Duodenal mucosa (tissue), 2 donors: ENCODE measurements around the gene PEAK1.

Experiments
- H3K27ac ChIP-seq: one replicate; pipeline ENCODE4 v1.7.0; 2013; ENCODE audit warnings: low read depth, low read length
- H3K27me3 ChIP-seq, 2 donors: one replicate each; pipeline ENCODE4 v1.7.0; 2013; ENCODE audit warnings: low read length in 2 of 2, control low read depth in 1 of 2; ENCODE audit not compliant: insufficient read depth in 2 of 2, control insufficient read depth in 1 of 2
- H3K36me3 ChIP-seq, 2 donors: one replicate each; pipeline ENCODE4 v1.7.0; 2013; ENCODE audit warnings: low read length in 2 of 2, control low read depth in 1 of 2; ENCODE audit not compliant: insufficient read depth in 2 of 2, control insufficient read depth in 1 of 2
- H3K4me1 ChIP-seq, 2 donors: one replicate each; pipeline ENCODE4 v1.7.0; 2013; ENCODE audit warnings: low read length in 2 of 2, control low read depth in 1 of 2; ENCODE audit not compliant: insufficient read depth in 2 of 2, control insufficient read depth in 1 of 2
- H3K4me3 ChIP-seq, 2 donors: one replicate each; pipeline ENCODE4 v1.7.0; 2013; ENCODE audit warnings: low read length in 2 of 2, low read depth in 1 of 2
- H3K9ac ChIP-seq, 2 donors: one replicate each; pipeline ENCODE4 v1.7.0; 2013; ENCODE audit warnings: low read length in 2 of 2, low read depth in 1 of 2
- H3K9me3 ChIP-seq, 2 donors: one replicate each; pipeline ENCODE4 v1.7.0; 2013; ENCODE audit warnings: low read length in 2 of 2, control low read depth in 1 of 2; ENCODE audit not compliant: control insufficient read depth in 1 of 2

Gene PEAK1

GRCh38 chr15:77076323-77076915, 343.5 kb downstream of the PEAK1 start:
- Histone ChIP-seq H3K9ac (no peak overlapping the region), H3K4me3 (no peak overlapping the region), H3K27ac (no peak overlapping the region), H3K9me3 (no peaks in the 10 kb centered on the region), H3K27me3 (no peaks in the 10 kb centered on the region), H3K36me3 (no peaks in the 10 kb centered on the region), H3K4me1 (peaks cover 0 to 2% of the 10 kb centered on the region in 2 donors)

DNA sequence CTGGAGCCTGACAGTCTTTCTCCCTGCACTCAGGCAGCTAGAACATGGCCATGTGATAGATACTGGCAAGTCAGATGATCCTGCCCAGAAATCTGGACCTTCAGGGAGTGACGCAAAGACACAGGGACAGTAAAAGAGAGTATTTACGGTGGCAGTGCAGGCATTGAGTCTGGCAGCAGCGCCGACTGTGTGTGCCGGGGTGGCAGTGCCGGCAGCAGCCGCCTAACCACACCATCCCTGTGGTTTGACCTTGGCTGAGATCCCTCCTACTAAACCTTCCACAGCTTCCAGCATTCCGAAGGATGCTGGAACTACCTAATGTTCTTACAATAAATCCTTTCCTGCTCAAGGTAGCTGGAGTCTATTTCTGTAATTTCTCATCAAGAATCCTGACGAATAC, 344.4 kb downstream of the PEAK1 start:
- Histone ChIP-seq H3K4me3 (no peak overlapping the region), H3K4me1 (peaks cover 0 to 6% of the 10 kb centered on the region in 2 donors), H3K9ac (no peak overlapping the region), H3K27ac (no peak overlapping the region), H3K27me3 (no peaks in the 10 kb centered on the region), H3K9me3 (no peaks in the 10 kb centered on the region), H3K36me3 (no peaks in the 10 kb centered on the region)

- H3K4me3 ChIP-seq = no peak overlapping the region
- H3K36me3 ChIP-seq = no peaks in the 10 kb centered on the region
- H3K4me1 ChIP-seq = peaks cover 6 to 8% of the 10 kb centered on the region in 2 donors
- no peaks in the 10 kb centered on the region for H3K27me3 ChIP-seq
- H3K9me3 ChIP-seq = no peaks in the 10 kb centered on the region
- no peak overlapping the region for H3K27ac ChIP-seq
- H3K9ac ChIP-seq = no peak overlapping the region
Measured at GRCh38 chr15:77074350-77074749, 345.6 kb downstream of the PEAK1 start.

- no peaks in the 10 kb centered on the region for H3K36me3 ChIP-seq
- H3K9ac ChIP-seq = peak overlapping the region in 1 of 2 donors; percentile 91
- no peak overlapping the region for H3K27ac ChIP-seq
- peak overlapping the region in 1 of 2 donors; percentile 92 for H3K4me3 ChIP-seq
- H3K27me3 ChIP-seq = no peaks in the 10 kb centered on the region
- H3K9me3 ChIP-seq = no peaks in the 10 kb centered on the region
- H3K4me1 ChIP-seq = peaks cover 20 to 29% of the 10 kb centered on the region in 2 donors
Measured at GRCh38 chr15:77071305-77072223, 348.3 kb downstream of the PEAK1 start.

DNA sequence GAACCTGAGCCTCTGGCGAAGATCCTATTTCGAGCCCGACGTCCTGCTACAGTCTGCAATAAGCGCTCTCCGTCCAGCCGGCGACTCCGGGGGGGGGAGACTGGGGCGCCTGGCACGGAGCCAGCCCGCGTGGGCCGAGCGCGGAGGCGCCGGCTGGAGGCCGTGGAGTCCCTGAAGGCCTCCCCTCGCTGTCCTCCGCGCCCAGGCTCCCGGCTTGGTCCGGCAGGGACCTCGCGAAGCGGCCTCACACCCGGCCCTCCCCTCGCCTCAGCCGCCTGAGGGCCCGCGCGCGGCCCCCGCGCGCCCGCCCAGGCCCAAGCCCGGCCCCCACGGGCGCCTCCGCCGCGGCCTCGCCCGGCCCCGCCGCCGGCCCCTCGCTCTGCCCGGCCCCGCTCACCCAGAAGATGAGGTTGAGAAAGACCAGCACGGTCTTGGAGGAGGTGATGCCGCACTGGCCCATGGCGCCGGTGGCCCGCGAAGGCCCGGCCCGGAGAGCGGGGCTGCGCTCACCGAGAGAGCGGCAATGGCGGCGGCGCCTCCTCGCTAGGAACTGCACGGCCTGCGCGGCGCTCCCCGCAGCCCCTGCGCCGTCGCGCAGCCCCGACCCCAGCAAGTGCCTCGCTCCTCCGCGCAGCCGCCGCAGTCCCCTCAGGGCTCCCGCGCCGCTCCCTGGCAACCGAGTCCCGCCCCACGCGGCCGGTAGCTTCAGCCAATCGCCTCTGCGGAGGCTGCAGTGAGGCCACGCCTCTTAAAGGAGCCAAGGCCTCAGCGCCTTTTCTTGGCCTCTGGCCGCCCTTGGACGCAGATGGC, 349.2 kb downstream of the PEAK1 start, which contains the start of gene TSPAN3:
TSPAN3 (minus strand) TSS at position 615 of the 810 bp plus-strand sequence; CDS start at position 460, 155 bp downstream.
- Histone ChIP-seq H3K9ac (peak within 1 kb of the TSS; percentile 83 to 91), H3K27me3 (no peaks in the 10 kb centered on the region), H3K4me1 (peaks cover 29 to 31% of the 10 kb centered on the region in 2 donors), H3K9me3 (no peaks in the 10 kb centered on the region), H3K27ac (peak within 1 kb of the TSS; percentile 85), H3K36me3 (no peaks in the 10 kb centered on the region), H3K4me3 (peak within 1 kb of the TSS; percentile 81 to 92)

GRCh38 chr15:77070180-77070494, 349.8 kb downstream of the PEAK1 start:
- H3K27me3 ChIP-seq = no peaks in the 10 kb centered on the region
- peaks cover 33 to 37% of the 10 kb centered on the region in 2 donors for H3K4me1 ChIP-seq

GRCh38 chr15:77069521-77070121, 350.3 kb downstream of the PEAK1 start:
- Histone ChIP-seq H3K36me3 (no peaks in the 10 kb centered on the region), H3K9ac (peak overlapping the region; percentile 83 to 91), H3K27me3 (no peaks in the 10 kb centered on the region), H3K9me3 (no peaks in the 10 kb centered on the region), H3K4me1 (peaks cover 38 to 40% of the 10 kb centered on the region in 2 donors), H3K4me3 (peak overlapping the region; percentile 81 to 92), H3K27ac (peak overlapping the region; percentile 85)

More at GRCh38 chr15:77070180-77070494, 349.8 kb downstream of the PEAK1 start:
- H3K4me3 ChIP-seq = peak overlapping the region; percentile 81 to 92
- H3K27ac ChIP-seq = peak overlapping the region; percentile 85
- H3K36me3 ChIP-seq = no peaks in the 10 kb centered on the region
- H3K9me3 ChIP-seq = no peaks in the 10 kb centered on the region
- peak overlapping the region; percentile 83 to 91 for H3K9ac ChIP-seq

DNA sequence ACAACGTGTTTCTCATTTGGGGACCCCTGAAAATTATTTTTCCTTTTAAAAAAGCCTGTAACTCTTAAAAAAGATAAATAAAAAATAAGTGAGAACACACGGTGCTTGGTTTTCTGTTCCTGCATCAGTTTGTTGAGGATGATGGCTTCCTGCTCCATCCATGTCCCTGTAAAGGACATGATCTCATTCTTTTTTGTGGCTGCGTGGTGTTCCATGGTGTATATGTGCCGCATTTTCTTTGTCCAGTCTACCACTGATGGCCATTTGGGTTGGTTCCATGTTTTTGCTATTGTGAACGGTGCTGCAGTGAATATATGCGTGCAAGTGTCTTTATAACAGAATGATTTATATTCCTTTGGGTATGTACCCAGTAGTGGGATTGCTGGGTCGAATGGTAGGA, 351.3 kb downstream of the PEAK1 start:
- Histone ChIP-seq H3K27me3 (no peaks in the 10 kb centered on the region), H3K9ac (no peak overlapping the region), H3K36me3 (no peaks in the 10 kb centered on the region), H3K9me3 (no peaks in the 10 kb centered on the region), H3K27ac (no peak overlapping the region), H3K4me3 (peak overlapping the region; percentile 81 to 92), H3K4me1 (peaks cover 40 to 48% of the 10 kb centered on the region in 2 donors)

- Histone ChIP-seq H3K9ac (peak overlapping the region in 1 of 2 donors; percentile 52), H3K4me1 (peaks cover 40 to 52% of the 10 kb centered on the region in 2 donors), H3K36me3 (no peaks in the 10 kb centered on the region), H3K4me3 (peak overlapping the region; percentile 32 to 57), H3K27ac (peak overlapping the region; percentile 87), H3K27me3 (no peaks in the 10 kb centered on the region), H3K9me3 (no peaks in the 10 kb centered on the region)
Measured at GRCh38 chr15:77067691-77068367, 352.1 kb downstream of the PEAK1 start.
